GM23338 (cell line): ENCODE data around the gene DNAJC7. TPM values are rescaled to one million over a fixed set of nuclear protein-coding genes. Genes with fewer than 3 reads are reported as not detected.

ENCODE experiments used
- ATAC-seq: fragments of 200-7000 bp; cut with Tn5 transposase; 3 replicates; pipeline ENCODE4 v1.9.1; 2020
- DNase-seq: peaks from one replicate; pipeline ENCODE4 v3.0.0-alpha.2; 2015; ENCODE audit warnings: low spot score
- H2AFZ ChIP-seq: fragments of 200-600 bp; sonication (generic); 2 replicates; pipeline ENCODE4 v1.8.0; 2016; ENCODE audit warnings: antibody characterized with exemption, mild to moderate bottlenecking, moderate library complexity
- H3F3A ChIP-seq: fragments of 200-600 bp; sonication (generic); replicated peaks from 2 replicates; pipeline ENCODE4 v1.8.0; 2017; ENCODE audit warnings: antibody characterized with exemption, mixed run types, low read depth
- H3K27ac ChIP-seq: fragments of 200-600 bp; sonication (generic); 2 replicates; pipeline ENCODE4 v1.6.1; 2016; ENCODE audit warnings: low read depth
- H3K27me3 ChIP-seq: fragments of 200-600 bp; sonication (generic); 2 replicates; pipeline ENCODE4 v1.8.0; 2016; ENCODE audit warnings: mild to moderate bottlenecking, mixed run types, moderate library complexity; ENCODE audit not compliant: insufficient read depth
- H3K36me3 ChIP-seq: fragments of 200-600 bp; sonication (generic); 2 replicates; pipeline ENCODE4 v1.8.0; 2016; ENCODE audit warnings: mild to moderate bottlenecking; ENCODE audit not compliant: insufficient read depth
- H3K4me1 ChIP-seq: fragments of 200-600 bp; sonication (generic); 2 replicates; pipeline ENCODE4 v1.8.0; 2016; ENCODE audit warnings: mild to moderate bottlenecking, moderate library complexity; ENCODE audit not compliant: insufficient read depth
- H3K4me2 ChIP-seq: fragments of 200-600 bp; sonication (generic); 2 replicates; pipeline ENCODE4 v1.7.1; 2017; ENCODE audit warnings: mixed run types
- H3K4me3 ChIP-seq: fragments of 200-600 bp; sonication (generic); 2 replicates; pipeline ENCODE4 v1.6.1; 2016; ENCODE audit warnings: mixed run types
- H3K79me2 ChIP-seq: fragments of 200-600 bp; sonication (generic); replicated peaks from 2 replicates; pipeline ENCODE4 v1.8.0; 2017; ENCODE audit warnings: mild to moderate bottlenecking; ENCODE audit not compliant: insufficient read depth
- H3K9me2 ChIP-seq: fragments of 200-600 bp; sonication (generic); 2 replicates; pipeline ENCODE4 v1.8.0; 2017; ENCODE audit not compliant: insufficient read depth
- H4K20me1 ChIP-seq: fragments of 200-600 bp; sonication (generic); replicated peaks from 2 replicates; pipeline ENCODE4 v1.8.0; 2017; ENCODE audit warnings: mild to moderate bottlenecking; ENCODE audit not compliant: insufficient read depth
- H3K27ac Mint-ChIP-seq: 2 replicates; pipeline ENCODE4 v1.8.0; 2020; ENCODE audit warnings: inconsistent platforms, mild to moderate bottlenecking, moderate library complexity, mixed read lengths
- H3K27me3 Mint-ChIP-seq: 3 replicates; pipeline ENCODE4 v1.8.0; 2022; ENCODE audit warnings: low read depth, mild to moderate bottlenecking, moderate library complexity, mixed read lengths, inconsistent platforms; ENCODE audit not compliant: insufficient read depth, poor library complexity
- H3K36me3 Mint-ChIP-seq: 3 replicates; pipeline ENCODE4 v1.8.0; 2021; ENCODE audit warnings: low read depth, mild to moderate bottlenecking, inconsistent platforms, moderate library complexity, mixed read lengths
- H3K4me1 Mint-ChIP-seq: 3 replicates; pipeline ENCODE4 v1.8.0; 2020; ENCODE audit warnings: mild to moderate bottlenecking, inconsistent platforms, mixed read lengths
- H3K4me3 Mint-ChIP-seq: 3 replicates; pipeline ENCODE4 v1.8.0; 2021; ENCODE audit warnings: moderate library complexity, mild to moderate bottlenecking, inconsistent platforms, mixed read lengths
- H3K9me3 Mint-ChIP-seq: 3 replicates; pipeline ENCODE4 v1.8.0; 2020; ENCODE audit warnings: moderate library complexity, mild to moderate bottlenecking, inconsistent platforms, mixed read lengths
- CREB1 ChIP-seq: fragments of 250-450 bp; sonication (Bioruptor Pico); IDR thresholded peaks from 2 replicates; pipeline ENCODE4 v1.5.0; 2020; ENCODE audit warnings: low read depth, mild to moderate bottlenecking, moderate library complexity
- EZH2 ChIP-seq: fragments of 200-600 bp; sonication (generic); IDR thresholded peaks from one replicate; pipeline ENCODE4 v1.8.0; 2017; ENCODE audit warnings: antibody characterized with exemption, mild to moderate bottlenecking, low read depth; ENCODE audit not compliant: unreplicated experiment
- EZH2phosphoT487 ChIP-seq: fragments of 200-600 bp; sonication (generic); IDR thresholded peaks from one replicate; pipeline ENCODE4 v1.8.1; 2018; ENCODE audit warnings: antibody characterized with exemption; ENCODE audit not compliant: unreplicated experiment
- JUNB ChIP-seq: IDR thresholded peaks from one replicate; pipeline ENCODE4 v1.6.1; 2016; ENCODE audit warnings: antibody characterized with exemption; ENCODE audit not compliant: unreplicated experiment
- POLR2AphosphoS5 ChIP-seq: IDR thresholded peaks from 2 replicates; pipeline ENCODE4 v1.6.1; 2016; ENCODE audit warnings: antibody characterized with exemption, low read depth
- STAT1 ChIP-seq: IDR thresholded peaks from one replicate; pipeline ENCODE4 v1.6.1; 2016; ENCODE audit warnings: antibody characterized with exemption; ENCODE audit not compliant: unreplicated experiment
- ZNF331 ChIP-seq: fragments of 250-450 bp; sonication (Bioruptor Pico); IDR thresholded peaks from 2 replicates; pipeline ENCODE4 v1.5.0; 2020; ENCODE audit warnings: low read depth, mild to moderate bottlenecking, moderate library complexity
- polyA plus RNA-seq: library from polyadenylated mRNA; unstranded; fragments of >200 nt; fragmentation: Nextera tagmentation; extraction: Ambion mirVana; gene quantifications from 2 replicates; pipeline ENCODE4 v1.2.1, GENCODE V29; 2016
- total RNA-seq: library from RNA; depleted of rRNA; stranded (reverse); fragments of >200 nt; shearing (Covaris generic); gene quantifications from 2 replicates; pipeline ENCODE4 v1.2.3, GENCODE V29; 2014
- TF ChIP-seq, protein P1 (sequence below), 2 experiments: fragments of 200-600 bp in 1 of 2; sonication (generic) in 1 of 2; conservative IDR thresholded peaks; 2 replicates each; pipeline versions ENCODE4 v1.5.1 to v1.6.1; 2016 to 2017; ENCODE audit warnings: antibody characterized with exemption in 2 of 2, low read depth in 2 of 2, mild to moderate bottlenecking in 2 of 2, moderate library complexity in 1 of 2
- TF ChIP-seq, protein P2 (sequence below): IDR thresholded peaks from 2 replicates; pipeline ENCODE4 v1.6.1; 2016; ENCODE audit warnings: antibody characterized with exemption

The DNAJC7 gene
- total and polyA plus RNA-seq, 2 experiments from 2014 or later = 139 to 141 TPM

DNA sequence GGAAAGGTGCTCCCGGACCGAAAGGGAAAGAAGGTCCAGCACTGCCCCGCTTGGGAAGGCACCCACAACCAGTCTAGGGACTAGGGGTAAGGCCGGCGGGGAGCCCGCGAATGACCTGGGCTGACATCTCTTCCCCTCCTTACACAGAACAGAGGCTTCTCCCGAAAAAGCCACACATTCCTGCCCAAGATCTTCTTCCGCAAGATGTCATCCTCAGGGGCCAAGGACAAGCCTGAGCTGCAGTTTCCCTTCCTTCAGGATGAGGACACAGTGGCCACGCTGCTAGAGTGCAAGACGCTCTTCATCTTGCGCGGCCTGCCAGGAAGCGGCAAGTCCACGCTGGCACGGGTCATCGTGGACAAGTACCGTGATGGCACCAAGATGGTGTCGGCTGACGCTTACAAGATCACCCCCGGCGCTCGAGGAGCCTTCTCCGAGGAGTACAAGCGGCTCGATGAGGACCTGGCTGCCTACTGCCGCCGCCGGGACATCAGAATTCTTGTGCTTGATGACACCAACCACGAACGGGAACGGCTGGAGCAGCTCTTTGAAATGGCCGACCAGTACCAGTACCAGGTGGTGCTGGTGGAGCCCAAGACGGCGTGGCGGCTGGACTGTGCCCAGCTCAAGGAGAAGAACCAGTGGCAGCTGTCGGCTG, 49.2 kb downstream of the DNAJC7 start:
- H3K4me2 ChIP-seq = peak overlapping the region; percentile 99
- 0 out of 2 replicates have a peak, but pooled peaks cover 4% of the 10 kb centered on the region for H3K36me3 ChIP-seq
- 0 out of 2 replicates have a peak, but pooled peaks cover 3% of the 10 kb centered on the region for H3K27me3 ChIP-seq
- H3K79me2 ChIP-seq = no peaks in the 10 kb centered on the region
- ATAC-seq = no peak
- no peak overlapping the region for H3K27ac ChIP-seq
- no peak for DNase-seq
- no peak for TF ChIP-seq CREB1 (CRISPR knock-in tag)
- TF ChIP-seq POLR2AphosphoS5 = no peak
- no peak for TF ChIP-seq STAT1
- TF ChIP-seq, protein P1, sequence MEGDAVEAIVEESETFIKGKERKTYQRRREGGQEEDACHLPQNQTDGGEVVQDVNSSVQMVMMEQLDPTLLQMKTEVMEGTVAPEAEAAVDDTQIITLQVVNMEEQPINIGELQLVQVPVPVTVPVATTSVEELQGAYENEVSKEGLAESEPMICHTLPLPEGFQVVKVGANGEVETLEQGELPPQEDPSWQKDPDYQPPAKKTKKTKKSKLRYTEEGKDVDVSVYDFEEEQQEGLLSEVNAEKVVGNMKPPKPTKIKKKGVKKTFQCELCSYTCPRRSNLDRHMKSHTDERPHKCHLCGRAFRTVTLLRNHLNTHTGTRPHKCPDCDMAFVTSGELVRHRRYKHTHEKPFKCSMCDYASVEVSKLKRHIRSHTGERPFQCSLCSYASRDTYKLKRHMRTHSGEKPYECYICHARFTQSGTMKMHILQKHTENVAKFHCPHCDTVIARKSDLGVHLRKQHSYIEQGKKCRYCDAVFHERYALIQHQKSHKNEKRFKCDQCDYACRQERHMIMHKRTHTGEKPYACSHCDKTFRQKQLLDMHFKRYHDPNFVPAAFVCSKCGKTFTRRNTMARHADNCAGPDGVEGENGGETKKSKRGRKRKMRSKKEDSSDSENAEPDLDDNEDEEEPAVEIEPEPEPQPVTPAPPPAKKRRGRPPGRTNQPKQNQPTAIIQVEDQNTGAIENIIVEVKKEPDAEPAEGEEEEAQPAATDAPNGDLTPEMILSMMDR (conservative IDR thresholded peaks at IDR 0.05; ENCODE audit: low read depth in 2 of 2) = no peak
- TF ChIP-seq, protein P2, sequence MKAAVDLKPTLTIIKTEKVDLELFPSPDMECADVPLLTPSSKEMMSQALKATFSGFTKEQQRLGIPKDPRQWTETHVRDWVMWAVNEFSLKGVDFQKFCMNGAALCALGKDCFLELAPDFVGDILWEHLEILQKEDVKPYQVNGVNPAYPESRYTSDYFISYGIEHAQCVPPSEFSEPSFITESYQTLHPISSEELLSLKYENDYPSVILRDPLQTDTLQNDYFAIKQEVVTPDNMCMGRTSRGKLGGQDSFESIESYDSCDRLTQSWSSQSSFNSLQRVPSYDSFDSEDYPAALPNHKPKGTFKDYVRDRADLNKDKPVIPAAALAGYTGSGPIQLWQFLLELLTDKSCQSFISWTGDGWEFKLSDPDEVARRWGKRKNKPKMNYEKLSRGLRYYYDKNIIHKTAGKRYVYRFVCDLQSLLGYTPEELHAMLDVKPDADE = no peak
- Mint-ChIP-seq H3K27ac (no peak overlapping the region; the same call in 1 of the 2 replicates), H3K36me3 (peaks cover 33% of the 10 kb centered on the region), H3K4me3 (peak overlapping the region; percentile 83), H3K9me3 (no peaks in the 10 kb centered on the region), H3K27me3 (peaks cover 6% of the 10 kb centered on the region), H3K4me1 (peaks cover 16% of the 10 kb centered on the region)
- peaks cover 7% of the 10 kb centered on the region for H4K20me1 ChIP-seq
- no peaks in the 10 kb centered on the region for H3K9me2 ChIP-seq
- no peak overlapping the region for H2AFZ ChIP-seq
- H3K4me3 ChIP-seq = peak overlapping the region; percentile 93; the same call in 1 of the 2 replicates
- H3K4me1 ChIP-seq = peaks cover 15% of the 10 kb centered on the region
- H3F3A ChIP-seq = peaks cover 15% of the 10 kb centered on the region

DNA sequence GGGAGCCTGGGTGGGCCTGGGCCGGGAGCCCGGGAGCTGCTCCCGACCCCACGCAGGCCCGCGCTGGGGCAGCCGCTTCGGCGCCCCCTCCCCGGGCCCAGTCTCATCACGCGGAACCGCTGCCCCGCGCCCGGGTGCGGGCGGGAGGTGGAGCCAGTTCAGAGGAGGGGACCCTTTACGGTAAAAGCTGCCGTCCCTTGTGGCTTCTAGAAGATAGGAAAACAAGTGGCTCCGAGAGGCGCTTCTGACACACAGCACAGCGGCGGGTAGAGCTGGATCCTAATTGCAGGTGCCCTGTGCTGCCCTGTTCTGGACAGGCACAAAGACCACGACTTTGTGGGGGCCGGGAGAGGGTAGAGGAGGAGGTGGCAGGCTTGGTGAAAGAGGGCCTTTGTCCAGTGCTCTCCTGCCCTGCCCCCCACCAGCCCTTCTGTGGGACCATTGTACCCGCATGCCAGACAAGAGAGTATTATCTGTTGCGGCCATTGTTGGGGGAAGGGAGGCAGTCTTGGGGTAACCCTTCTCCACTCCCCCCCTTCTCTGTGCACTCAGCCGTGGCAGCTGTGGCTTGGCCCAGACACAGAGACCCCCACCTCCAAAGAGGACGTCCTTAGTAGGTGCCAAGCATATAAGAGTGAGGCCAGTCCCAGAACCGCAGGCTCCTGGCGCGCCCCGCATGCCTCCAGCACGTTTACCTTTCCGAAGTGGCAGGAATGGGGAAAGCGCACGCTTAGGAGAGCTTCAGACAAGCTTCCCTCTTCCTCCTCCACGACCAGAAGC, 49.9 kb downstream of the DNAJC7 start:
- Mint-ChIP-seq H3K4me3 (peak overlapping the region; percentile 83), H3K9me3 (no peaks in the 10 kb centered on the region), H3K27me3 (peaks cover 6% of the 10 kb centered on the region), H3K36me3 (peaks cover 28% of the 10 kb centered on the region), H3K4me1 (peaks cover 17% of the 10 kb centered on the region), H3K27ac (no peak overlapping the region)
- H2AFZ ChIP-seq = peak overlapping the region; percentile 78
- peak overlapping the region; percentile 93 for H3K4me3 ChIP-seq
- H3K27ac ChIP-seq = no peak overlapping the region; the same call in 1 of the 2 replicates
- no peaks in the 10 kb centered on the region for H3K9me2 ChIP-seq
- H3K4me2 ChIP-seq = peak overlapping the region; percentile 99
- DNase-seq (peak; percentile 58), ATAC-seq (peak; percentile 1; the same call in 2 of the 3 replicates)
- 0 out of 2 replicates have a peak, but pooled peaks cover 3% of the 10 kb centered on the region for H3K27me3 ChIP-seq
- peaks cover 15% of the 10 kb centered on the region for H3K4me1 ChIP-seq
- H3K79me2 ChIP-seq = no peaks in the 10 kb centered on the region
- peaks cover 9% of the 10 kb centered on the region for H3F3A ChIP-seq
- H3K36me3 ChIP-seq = 0 out of 2 replicates have a peak, but pooled peaks cover 4% of the 10 kb centered on the region
- peaks cover 7% of the 10 kb centered on the region for H4K20me1 ChIP-seq
- TF ChIP-seq CREB1 (CRISPR knock-in tag) (no peak), EZH2phosphoT487 (no peak), EZH2 (no peak), JUNB (no peak), ZNF331 (CRISPR knock-in tag) (no peak)
- TF ChIP-seq, protein P1 (conservative IDR thresholded peaks at IDR 0.05; ENCODE audit: low read depth in 2 of 2) = no peak
